ENCODE data around the gene AEBP1.

The AEBP1 gene

GRCh38 chr7:44058759-44059218, 45.4 kb upstream of the AEBP1 start:
- Histone ChIP-seq H3K79me2 (no peaks in the 10 kb centered on the region), H3K4me2 (ENCODE audit: low read length) (no peak overlapping the region), H2AFZ (no peak overlapping the region), H3K27me3 (ENCODE audit: control insufficient read depth, insufficient read depth, low read length) (no peaks in the 10 kb centered on the region), H3K4me3 (ENCODE audit: low read depth, low read length) (no peak overlapping the region), H3K4me1 (peaks cover 3% of the 10 kb centered on the region), H3K36me3 (ENCODE audit: control insufficient read depth, insufficient read depth, low read length) (no peaks in the 10 kb centered on the region), H3K9me3 (ENCODE audit: control insufficient read depth, low read length) (no peaks in the 10 kb centered on the region), H3K27ac (no peak overlapping the region), H3K9ac (no peak overlapping the region)
- no peak for TF ChIP-seq CTCF (IDR thresholded peaks at IDR 0.05)

- Histone ChIP-seq H3K36me3 (ENCODE audit: control insufficient read depth, insufficient read depth, low read length) (no peaks in the 10 kb centered on the region), H2AFZ (no peak overlapping the region), H3K27me3 (ENCODE audit: control insufficient read depth, insufficient read depth, low read length) (no peaks in the 10 kb centered on the region), H3K27ac (no peak overlapping the region), H3K79me2 (no peaks in the 10 kb centered on the region), H3K9me3 (ENCODE audit: control insufficient read depth, low read length) (no peaks in the 10 kb centered on the region), H3K4me3 (ENCODE audit: low read depth, low read length) (no peak overlapping the region), H3K4me1 (peaks cover 3% of the 10 kb centered on the region), H3K9ac (no peak overlapping the region), H3K4me2 (ENCODE audit: low read length) (no peak overlapping the region)
- no peak for TF ChIP-seq CTCF (IDR thresholded peaks at IDR 0.05)
These were observed 44.7 kb upstream of the AEBP1 start for GRCh38 chr7:44059219-44060090.

- Histone ChIP-seq H3K4me2 (ENCODE audit: low read length) (no peak overlapping the region), H3K36me3 (ENCODE audit: control insufficient read depth, insufficient read depth, low read length) (no peaks in the 10 kb centered on the region), H3K4me1 (peaks cover 5% of the 10 kb centered on the region), H3K9me3 (ENCODE audit: control insufficient read depth, low read length) (no peaks in the 10 kb centered on the region), H3K4me3 (ENCODE audit: low read depth, low read length) (no peak overlapping the region), H2AFZ (no peak overlapping the region), H3K27ac (no peak overlapping the region), H3K27me3 (ENCODE audit: control insufficient read depth, insufficient read depth, low read length) (no peaks in the 10 kb centered on the region), H3K9ac (no peak overlapping the region), H3K79me2 (no peaks in the 10 kb centered on the region)
- no peak for TF ChIP-seq CTCF (IDR thresholded peaks at IDR 0.05)
These were observed 43.8 kb upstream of the AEBP1 start for GRCh38 chr7:44060091-44060947.

GRCh38 chr7:44060948-44061644, 43.0 kb upstream of the AEBP1 start:
- Histone ChIP-seq H3K4me3 (ENCODE audit: low read depth, low read length) (no peak overlapping the region), H3K27ac (no peak overlapping the region), H2AFZ (no peak overlapping the region), H3K9ac (no peak overlapping the region), H3K79me2 (no peaks in the 10 kb centered on the region), H3K4me1 (peaks cover 12% of the 10 kb centered on the region), H3K9me3 (ENCODE audit: control insufficient read depth, low read length) (no peaks in the 10 kb centered on the region), H3K36me3 (ENCODE audit: control insufficient read depth, insufficient read depth, low read length) (no peaks in the 10 kb centered on the region), H3K4me2 (ENCODE audit: low read length) (no peak overlapping the region), H3K27me3 (ENCODE audit: control insufficient read depth, insufficient read depth, low read length) (no peaks in the 10 kb centered on the region)
- no peak for TF ChIP-seq CTCF (IDR thresholded peaks at IDR 0.05)

All from parathyroid adenoma (tissue), 2 donors.